HG03575 (cell line): ENCODE results near the gene PPFIA3.
"Not testable (repeated sequence)": the region's sequence is repeated elsewhere in the genome, so short reads cannot be mapped to it uniquely, and the experiment has no call there.

ENCODE experiments used
- ATAC-seq: cut with Tn5 transposase; IDR thresholded peaks from one replicate; pipeline ENCODE4 v1.9.1; 2021; ENCODE audit not compliant: unreplicated experiment, insufficient number of reproducible peaks, low FRiP score; ENCODE audit errors: extremely low read depth

PPFIA3 gene

GRCh38 chr19:49160450-49161189 is 41.3 kb downstream of the PPFIA3 start:
- ATAC-seq = no peak

GRCh38 chr19:49161987-49162386 is 42.6 kb downstream of the PPFIA3 start:
- no peak for ATAC-seq

DNA sequence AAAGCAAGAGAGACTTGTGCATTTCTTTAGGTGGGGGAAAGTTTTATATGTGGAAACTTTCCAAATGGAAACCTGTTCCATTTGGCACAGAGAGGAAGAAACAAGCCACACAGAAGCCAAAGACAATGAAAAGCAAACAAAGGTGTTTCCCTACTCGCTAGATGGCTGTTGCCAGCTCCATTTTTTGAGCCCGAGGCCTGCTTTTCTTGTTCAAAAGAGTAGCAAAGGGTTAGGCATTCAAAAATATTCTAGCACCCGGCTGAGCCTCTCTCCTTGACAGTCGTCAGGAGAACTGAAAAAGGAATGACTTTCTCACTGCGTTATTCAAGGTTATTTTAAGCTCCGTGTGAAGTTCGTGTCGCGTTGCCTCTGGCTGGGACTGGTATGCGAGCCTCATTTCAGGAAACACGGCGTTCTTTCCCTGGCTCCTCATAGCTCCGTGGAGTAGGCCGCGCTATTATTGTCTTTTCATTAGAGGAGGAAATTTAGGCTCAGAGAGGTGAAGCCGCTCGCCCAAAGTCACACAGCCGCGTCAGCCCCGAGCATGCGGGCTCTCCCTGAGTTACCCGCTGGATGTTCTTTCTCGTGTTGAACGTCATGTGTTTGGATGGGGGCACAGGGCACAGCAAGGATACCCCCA is 45.9 kb downstream of the PPFIA3 start:
- no peak for ATAC-seq

- no peak for ATAC-seq
Measured at GRCh38 chr19:49165865-49166301, 46.5 kb downstream of the PPFIA3 start.

GRCh38 chr19:49167857-49168409 is 48.6 kb downstream of the PPFIA3 start:
- no peak for ATAC-seq

DNA sequence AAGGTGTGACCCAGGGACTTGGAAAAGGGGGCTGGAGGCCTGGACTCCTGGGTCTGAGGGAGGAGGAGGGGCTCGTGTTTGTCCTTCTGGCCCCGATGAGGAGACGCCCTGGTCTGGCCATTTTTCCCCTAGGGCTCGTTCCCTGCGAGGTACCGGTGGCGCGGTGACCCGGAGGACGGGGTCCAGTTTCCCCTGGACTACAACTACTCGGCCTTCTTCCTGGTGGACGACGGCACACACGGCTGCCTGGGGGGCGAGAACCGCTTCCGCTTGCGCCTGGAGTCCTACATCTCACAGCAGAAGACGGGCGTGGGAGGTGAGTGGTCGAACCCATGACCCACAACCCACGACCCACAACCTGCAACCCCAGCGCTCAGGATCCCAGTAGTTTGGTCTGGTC is 49.1 kb downstream of the PPFIA3 start:
- ATAC-seq = no peak

DNA sequence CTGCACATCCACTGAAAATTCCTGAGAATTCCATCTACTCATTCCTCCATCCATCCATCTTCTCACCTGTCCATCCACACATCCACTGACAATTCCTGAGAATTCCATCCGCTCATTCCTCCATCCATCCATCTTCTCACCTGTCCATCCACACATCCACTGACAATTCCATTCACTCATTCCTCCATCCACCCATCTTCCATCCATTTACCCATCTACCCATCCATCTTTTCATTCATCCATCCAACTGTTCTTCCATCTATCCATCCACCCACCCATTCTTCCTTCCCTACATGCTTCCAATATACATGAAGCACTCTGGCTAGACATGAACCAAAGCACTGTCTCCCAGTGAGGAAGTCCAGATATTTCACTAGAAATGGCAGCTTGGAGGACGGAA is 53.9 kb downstream of the PPFIA3 start:
- no peak for ATAC-seq

GRCh38 chr19:49180659-49181058 is 61.3 kb downstream of the PPFIA3 start:
- no peak for ATAC-seq

DNA sequence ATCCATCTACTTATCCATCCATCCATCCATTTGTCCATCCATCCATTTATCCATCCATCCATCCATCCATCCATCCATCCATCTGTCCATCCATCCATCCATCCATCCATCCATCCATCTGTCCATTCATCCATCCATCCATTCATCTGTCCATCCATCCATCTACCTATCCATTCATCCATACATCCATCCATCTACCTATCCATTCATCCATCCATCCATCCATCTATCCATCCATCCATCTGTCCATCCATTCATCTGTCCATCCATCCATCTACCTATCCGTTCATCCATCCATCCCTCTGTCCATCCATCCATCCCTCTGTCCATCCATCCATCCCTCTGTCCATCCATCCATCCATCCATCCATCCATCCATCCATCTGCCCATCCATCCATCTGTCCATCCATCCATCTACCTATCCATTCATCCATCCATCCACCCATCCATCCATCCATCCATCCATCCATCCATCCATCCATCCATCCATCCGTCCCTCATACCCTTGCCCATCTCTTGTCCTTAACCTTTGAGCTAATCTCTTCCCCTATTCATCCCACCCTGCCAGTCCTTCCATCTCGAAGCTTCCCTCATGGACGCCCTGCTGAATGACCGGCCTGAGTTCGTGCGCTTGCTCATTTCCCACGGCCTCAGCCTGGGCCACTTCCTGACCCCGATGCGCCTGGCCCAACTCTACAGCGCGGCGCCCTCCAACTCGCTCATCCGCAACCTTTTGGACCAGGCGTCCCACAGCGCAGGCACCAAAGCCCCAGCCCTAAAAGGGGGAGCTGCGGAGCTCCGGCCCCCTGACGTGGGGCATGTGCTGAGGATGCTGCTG is 62.9 kb downstream of the PPFIA3 start:
- ATAC-seq = not testable (repeated sequence)

- no peak for ATAC-seq
Measured at GRCh38 chr19:49182848-49183375, 63.6 kb downstream of the PPFIA3 start.

GRCh38 chr19:49186108-49186507 is 66.8 kb downstream of the PPFIA3 start:
- ATAC-seq = no peak

DNA sequence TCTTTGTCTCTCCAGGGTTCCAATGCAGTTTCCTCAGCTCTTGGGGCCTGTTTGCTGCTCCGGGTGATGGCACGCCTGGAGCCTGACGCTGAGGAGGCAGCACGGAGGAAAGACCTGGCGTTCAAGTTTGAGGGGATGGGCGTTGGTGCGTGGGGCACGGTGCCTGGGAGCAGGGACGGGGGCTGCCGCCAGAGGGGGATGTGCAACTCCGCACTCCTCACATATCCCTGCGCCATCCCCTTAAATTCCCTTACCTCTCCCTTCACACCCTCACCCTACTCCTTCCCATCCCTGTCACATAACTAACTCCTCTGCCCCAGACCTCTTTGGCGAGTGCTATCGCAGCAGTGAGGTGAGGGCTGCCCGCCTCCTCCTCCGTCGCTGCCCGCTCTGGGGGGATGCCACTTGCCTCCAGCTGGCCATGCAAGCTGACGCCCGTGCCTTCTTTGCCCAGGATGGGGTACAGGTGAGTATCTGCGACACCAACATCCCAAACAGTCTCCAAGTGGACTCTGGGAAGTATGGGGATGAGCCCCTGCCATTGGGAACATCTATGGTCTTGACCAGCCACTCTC is 69.4 kb downstream of the PPFIA3 start:
- ATAC-seq = no peak

DNA sequence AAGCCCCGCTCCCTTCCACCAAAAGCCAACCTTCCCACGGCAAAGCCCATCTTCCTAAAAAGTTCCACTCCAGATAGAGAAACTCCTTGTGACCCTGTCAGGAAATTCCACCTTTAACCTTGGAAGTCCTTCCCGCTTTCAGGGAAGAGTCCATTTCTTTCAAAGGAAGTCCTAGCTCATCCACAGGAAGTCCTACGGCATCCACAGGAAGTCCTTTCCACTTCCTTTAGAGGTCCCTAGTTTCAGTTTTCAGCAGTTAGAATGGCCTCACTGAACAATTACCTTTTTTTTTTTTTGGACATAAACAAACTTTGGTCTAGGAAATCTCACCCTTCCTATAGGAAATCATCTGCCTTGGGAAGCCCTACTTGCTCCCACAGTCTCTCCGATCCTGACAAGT is 69.9 kb downstream of the PPFIA3 start:
- no peak for ATAC-seq

- ATAC-seq = no peak
Measured at GRCh38 chr19:49190781-49191180, 71.4 kb downstream of the PPFIA3 start.

- no peak for ATAC-seq
Measured at GRCh38 chr19:49193822-49194394, 74.6 kb downstream of the PPFIA3 start.

DNA sequence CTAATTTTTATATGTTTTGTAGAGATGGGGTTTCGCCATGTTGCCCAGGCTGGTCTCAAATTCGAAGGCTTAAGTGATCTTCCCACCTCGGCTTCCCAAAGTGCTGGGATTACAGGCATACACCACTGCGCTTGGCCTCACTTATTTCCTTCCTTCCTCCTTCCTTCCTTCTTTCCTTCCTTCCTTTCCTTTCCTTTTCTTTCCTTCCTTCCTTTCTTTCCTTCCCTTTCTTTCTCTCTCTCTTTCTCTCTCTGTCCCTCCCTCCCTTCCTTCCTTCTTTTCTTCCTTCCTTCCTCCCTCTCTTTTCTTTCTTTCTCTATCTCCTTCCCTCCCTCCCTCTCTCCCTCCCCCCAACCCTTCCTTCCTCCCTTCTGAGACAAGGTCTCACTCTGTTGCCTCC is 75.1 kb downstream of the PPFIA3 start:
- ATAC-seq = no peak

DNA sequence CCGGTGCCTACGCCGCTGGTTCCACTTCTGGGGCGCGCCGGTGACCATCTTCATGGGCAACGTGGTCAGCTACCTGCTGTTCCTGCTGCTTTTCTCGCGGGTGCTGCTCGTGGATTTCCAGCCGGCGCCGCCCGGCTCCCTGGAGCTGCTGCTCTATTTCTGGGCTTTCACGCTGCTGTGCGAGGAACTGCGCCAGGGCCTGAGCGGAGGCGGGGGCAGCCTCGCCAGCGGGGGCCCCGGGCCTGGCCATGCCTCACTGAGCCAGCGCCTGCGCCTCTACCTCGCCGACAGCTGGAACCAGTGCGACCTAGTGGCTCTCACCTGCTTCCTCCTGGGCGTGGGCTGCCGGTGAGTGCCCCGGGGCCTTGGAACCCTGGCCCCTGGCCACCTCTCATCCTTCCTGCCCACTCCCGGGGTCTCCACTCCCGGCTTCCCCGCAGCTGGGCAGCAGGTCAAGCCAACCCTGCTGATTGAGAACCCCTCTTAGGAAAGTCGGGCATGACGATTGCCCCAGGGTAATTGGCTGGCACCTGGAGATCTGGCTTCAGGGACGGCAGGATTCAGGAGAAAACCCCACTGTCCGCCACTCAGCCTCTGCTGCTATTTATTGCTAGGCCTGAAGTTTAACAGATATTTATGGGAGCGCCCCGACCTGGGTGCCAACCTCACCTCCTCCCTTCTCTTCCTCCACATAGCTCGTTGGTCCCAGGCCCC is 77.3 kb downstream of the PPFIA3 start:
- no peak for ATAC-seq

DNA sequence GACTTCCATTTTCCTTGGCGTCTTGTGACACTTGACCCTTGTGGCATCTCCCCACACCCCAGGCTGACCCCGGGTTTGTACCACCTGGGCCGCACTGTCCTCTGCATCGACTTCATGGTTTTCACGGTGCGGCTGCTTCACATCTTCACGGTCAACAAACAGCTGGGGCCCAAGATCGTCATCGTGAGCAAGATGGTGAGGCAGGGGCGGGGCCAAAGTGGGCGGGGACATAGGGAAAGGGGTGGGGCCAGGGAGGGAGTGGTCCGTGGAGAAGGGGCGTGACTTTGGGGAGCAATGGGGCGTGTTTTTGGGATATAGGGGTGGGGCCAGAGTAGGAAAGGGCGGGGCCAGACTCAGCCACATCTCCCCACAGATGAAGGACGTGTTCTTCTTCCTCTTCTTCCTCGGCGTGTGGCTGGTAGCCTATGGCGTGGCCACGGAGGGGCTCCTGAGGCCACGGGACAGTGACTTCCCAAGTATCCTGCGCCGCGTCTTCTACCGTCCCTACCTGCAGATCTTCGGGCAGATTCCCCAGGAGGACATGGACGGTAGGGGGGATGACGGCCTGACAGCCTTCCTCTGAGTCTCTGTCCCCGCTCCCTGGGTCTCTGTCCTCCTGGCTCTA is 81.0 kb downstream of the PPFIA3 start:
- no peak for ATAC-seq
